A549 treated with Mapracorat at 1 μM for 4 hours (cell line): ENCODE measurements around the gene SBK2. TPM values are rescaled to one million over a fixed set of nuclear protein-coding genes. Genes with fewer than 3 reads are reported as not detected.

ENCODE experiments used
- total RNA-seq: library from RNA; stranded (reverse); fragments of 200-300 nt; extraction: Qiagen RNA extraction; gene quantifications from 5 replicates; pipeline ENCODE4 v1.2.3, GENCODE V29; 2022

Gene SBK2, protein sequence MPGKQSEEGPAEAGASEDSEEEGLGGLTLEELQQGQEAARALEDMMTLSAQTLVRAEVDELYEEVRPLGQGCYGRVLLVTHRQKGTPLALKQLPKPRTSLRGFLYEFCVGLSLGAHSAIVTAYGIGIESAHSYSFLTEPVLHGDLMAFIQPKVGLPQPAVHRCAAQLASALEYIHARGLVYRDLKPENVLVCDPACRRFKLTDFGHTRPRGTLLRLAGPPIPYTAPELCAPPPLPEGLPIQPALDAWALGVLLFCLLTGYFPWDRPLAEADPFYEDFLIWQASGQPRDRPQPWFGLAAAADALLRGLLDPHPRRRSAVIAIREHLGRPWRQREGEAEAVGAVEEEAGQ
- total RNA-seq = 1.1 to 2.4 TPM (median 1.5 TPM) in 5 replicates

DNA sequence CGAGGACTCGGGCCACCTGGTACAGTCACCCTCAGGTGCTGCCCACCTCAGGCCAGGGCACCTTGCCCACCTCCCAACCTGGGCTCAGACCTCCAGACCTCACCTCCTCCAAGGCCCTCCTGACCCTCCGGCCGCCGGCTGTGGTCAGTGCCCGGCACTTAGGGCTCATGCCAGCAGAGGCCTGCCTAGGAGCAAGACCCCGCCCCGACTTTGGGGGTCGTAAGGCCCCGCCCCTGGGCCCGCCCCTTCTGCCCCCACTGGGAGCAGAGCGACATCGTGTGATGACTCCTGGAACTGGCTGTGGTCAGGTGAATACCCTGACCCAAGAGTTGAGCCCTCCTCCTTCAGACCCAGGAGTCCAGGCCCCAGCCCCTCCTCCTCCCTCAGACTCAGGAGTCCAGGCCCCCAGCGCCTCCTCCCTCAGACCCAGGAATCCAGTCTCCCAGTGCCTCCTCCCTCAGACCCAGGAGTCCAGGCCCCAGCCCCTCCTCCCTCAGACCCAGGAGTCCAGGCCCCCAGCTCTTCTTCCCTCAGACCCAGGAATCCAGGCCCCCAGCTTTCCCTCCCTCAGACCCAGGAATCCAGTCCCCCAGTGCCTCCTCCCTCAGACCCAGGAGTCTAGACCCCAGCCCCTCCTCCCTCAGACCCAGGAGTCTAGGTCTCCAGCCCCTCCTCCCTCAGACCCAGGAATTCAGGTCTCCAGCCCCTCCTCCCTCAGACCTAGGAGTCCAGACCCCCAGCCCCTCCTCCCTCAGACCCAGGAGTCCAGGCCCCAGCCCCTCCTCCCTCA lies at the start of gene SBK2:
Gene SBK2, minus strand, starts transcription at position 183 of the 790 bp plus-strand sequence. CDS start 839 bp downstream, outside the sequence.

DNA sequence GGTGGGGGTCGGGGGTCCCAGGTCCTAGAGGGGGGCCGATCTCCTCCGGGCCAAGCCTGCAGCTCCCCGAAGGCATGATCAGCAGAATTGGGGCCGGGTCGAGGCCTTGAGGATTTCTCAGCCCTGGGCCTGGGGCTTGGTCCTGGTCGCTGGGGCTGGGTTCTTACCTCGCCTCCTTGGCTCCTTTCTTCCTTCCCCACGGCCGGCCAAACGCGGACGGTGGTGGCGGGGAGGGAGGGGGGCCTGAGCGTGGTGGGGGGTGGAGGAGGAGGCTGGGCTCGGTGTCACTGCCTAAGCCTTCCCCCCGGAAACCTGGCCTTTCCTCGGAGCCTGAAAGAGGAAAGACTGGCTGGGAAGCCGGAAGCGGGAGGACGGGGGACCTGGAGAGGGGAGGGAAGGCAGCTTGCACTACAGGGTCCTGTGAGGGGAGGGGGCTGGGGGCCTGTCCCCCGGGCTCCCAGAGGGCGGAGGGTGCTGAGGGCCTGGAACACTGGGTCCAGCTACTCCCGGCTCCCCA lies 43.8 kb upstream of the SBK2 start, which contains the start of gene ZNF579:
Gene ZNF579, minus strand, starts transcription at position 221 of the 517 bp plus-strand sequence. CDS start 1,209 bp downstream, outside the sequence.

DNA sequence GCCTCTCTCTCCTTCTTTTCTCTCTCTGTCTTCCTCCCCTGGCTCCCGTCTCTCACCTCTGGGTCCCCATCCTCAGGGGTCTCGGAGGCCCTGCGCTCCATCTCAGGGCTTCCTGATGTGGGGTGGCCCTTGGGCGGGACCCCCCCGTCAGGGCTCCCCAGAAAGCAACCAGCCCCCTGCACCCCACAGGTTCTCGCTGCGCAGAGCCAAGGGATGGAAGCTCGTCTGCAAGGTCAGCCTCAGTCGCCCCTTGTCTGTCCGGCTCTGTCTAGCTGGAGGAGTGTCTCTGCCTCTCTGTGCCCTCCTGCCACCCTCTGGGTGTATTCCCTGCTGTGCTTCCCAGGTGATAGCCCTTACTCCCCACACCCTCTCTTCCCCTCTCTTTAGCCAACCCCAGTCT lies 8.5 kb upstream of the SBK2 start, which contains the start of gene SBK3:
Gene SBK3, minus strand, starts transcription at position 101 of the 400 bp plus-strand sequence. Its CDS starts 0 bp downstream, at position 101.

DNA sequence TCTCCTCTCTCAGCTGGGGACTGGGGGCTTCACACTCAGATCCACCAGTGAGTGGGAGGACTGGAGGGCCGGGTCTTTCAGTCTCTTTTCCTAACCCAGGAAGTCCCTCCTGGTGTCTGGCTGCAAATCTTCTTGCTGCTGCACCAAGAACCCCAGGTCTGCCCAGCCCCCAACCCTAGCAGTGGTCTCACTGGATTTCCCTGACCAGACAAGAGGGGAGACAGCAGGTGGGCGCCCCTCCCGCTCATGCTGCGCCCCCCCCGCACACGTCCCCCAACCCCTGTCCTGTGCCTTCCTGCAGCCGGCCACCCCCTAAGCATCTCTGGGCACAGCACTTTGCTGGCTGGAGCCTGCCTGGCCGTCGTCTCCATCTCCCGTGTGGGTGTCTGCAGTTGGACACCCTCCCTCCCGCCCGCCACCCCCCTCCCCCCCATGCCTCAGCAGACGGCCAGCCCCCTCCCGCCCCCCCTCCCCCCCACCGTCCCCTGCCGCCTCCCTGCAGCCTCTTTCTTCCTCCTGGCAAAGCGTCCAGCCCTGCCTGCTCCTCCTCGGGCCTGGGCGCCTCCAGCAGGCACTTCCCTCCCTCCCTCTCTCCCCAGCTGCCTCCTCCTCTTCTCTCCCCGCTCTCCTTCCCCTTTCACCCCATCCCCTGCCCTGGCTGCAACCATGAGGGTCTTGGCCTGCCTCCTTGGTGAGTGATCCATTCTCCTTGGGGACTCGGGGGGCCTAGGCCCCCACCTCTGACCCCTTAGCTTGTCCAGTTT lies 48.8 kb downstream of the SBK2 start, which contains the start of gene SSC5D:
Gene SSC5D, plus strand, starts transcription at position 513 of the 764 bp plus-strand sequence. Its CDS starts 154 bp downstream, at position 667.

DNA sequence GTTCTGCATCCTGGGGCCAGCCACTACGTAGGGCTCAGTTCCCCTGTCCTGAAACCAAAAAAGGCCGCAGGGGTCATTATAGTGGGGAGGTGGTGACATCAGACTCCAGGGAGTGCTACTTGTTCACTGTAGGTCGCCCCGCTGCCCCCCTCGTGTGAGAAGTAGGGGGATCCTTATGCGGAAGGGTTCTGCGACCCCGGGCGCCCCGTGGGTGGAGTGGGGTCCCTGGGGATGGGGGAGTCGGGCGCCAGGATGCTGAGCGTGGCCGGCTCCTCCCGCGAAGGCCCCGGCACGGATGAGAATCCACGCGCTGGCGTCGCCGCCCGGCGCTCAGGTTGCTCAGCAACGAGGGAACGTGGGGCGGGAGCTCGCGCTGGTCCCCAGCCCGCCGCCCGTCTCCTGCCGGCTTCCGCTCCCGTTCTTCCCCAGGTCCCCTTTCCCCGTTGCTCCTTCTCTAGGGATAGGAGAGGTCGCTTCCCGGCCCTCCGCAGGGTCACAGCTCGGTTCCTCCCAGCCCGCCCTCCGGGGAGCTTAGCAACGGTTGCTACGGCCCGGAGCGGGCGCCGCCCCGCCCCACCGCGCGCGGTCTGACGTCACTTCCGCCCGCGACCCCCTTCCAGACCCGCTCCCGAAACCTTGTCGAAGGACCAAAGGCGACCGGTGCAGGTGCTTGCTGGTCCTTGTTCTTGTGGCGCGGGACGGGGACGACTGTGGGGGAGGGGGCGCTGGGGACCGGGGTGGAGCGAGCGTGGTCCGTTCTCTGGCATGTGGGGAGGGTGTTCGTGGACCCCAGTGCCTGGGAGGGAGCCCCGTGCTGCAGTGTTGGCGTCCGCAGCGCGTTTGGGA lies 52.1 kb downstream of the SBK2 start, which contains the start of gene NAT14:
Gene NAT14, plus strand, starts transcription at position 596 of the 846 bp plus-strand sequence. CDS start 521 bp downstream, outside the sequence.

Other genes with a start within 250 kb of the SBK2 start
- not detected in 5 replicates for gene TMEM150B, start 211.8 kb downstream of the SBK2 start, total RNA-seq
- gene KMT5C, start 197.3 kb downstream of the SBK2 start, total RNA-seq = 3.6 to 8.3 TPM (median 6.7 TPM) in 5 replicates
- gene COX6B2, start 182.4 kb downstream of the SBK2 start, total RNA-seq = 0.33 to 4.4 TPM (median 1.0 TPM) in 5 replicates
- gene GARIN5B, start 173.9 kb downstream of the SBK2 start, total RNA-seq = 0.05 to 0.22 TPM (median 0.08 TPM) in 5 replicates
- 16.3 to 22.0 TPM (median 18.1 TPM) in 5 replicates for gene IL11, start 166.7 kb downstream of the SBK2 start, total RNA-seq
- 1.1 to 2.4 TPM (median 1.5 TPM) in 5 replicates for gene TMEM190, start 160.3 kb downstream of the SBK2 start, total RNA-seq
- gene TMEM238, start 152.8 kb downstream of the SBK2 start, total RNA-seq = 2.5 to 10.7 TPM (median 9.7 TPM) in 5 replicates
- gene RPL28, start 151.2 kb downstream of the SBK2 start, total RNA-seq = 2,416 to 3,186 TPM (median 2,701 TPM) in 5 replicates
- gene UBE2S, start 129.3 kb downstream of the SBK2 start, total RNA-seq = 282 to 492 TPM (median 445 TPM) in 5 replicates
- gene SHISA7, start 93.8 kb downstream of the SBK2 start, total RNA-seq = not detected in 5 replicates
- gene ISOC2, start 75.5 kb downstream of the SBK2 start, total RNA-seq = 54.7 to 59.3 TPM (median 58.4 TPM) in 5 replicates
- gene C19orf85, start 72.4 kb downstream of the SBK2 start, total RNA-seq = not detected in 5 replicates
- gene ZNF628, start 60.5 kb downstream of the SBK2 start, total RNA-seq = 2.9 to 8.5 TPM (median 5.4 TPM) in 5 replicates
- gene NAT14, start 51.9 kb downstream of the SBK2 start, total RNA-seq = 31.7 to 58.5 TPM (median 52.9 TPM) in 5 replicates
- 0.53 to 0.93 TPM (median 0.61 TPM) in 5 replicates for gene SSC5D, start 48.7 kb downstream of the SBK2 start, total RNA-seq
- gene SBK3, start 8.4 kb upstream of the SBK2 start, total RNA-seq = 0.81 to 1.9 TPM (median 1.6 TPM) in 5 replicates
- gene ZNF579, start 43.7 kb upstream of the SBK2 start, total RNA-seq = 19.1 to 31.9 TPM (median 29.7 TPM) in 5 replicates
- 21.6 to 25.3 TPM (median 22.9 TPM) in 5 replicates for gene FIZ1, start 62.4 kb upstream of the SBK2 start, total RNA-seq
- 11.3 to 19.0 TPM (median 17.5 TPM) in 5 replicates for gene ZNF524, start 63.2 kb upstream of the SBK2 start, total RNA-seq
- 6.9 to 12.2 TPM (median 11.8 TPM) in 5 replicates for gene ZNF865, start 68.5 kb upstream of the SBK2 start, total RNA-seq
- 4.0 to 5.9 TPM (median 5.4 TPM) in 5 replicates for gene ZNF784, start 87.4 kb upstream of the SBK2 start, total RNA-seq
- gene ZNF580, start 103.9 kb upstream of the SBK2 start, total RNA-seq = 28.0 to 53.4 TPM (median 49.3 TPM) in 5 replicates
- gene ZNF581, start 106.5 kb upstream of the SBK2 start, total RNA-seq = 36.8 to 50.0 TPM (median 46.0 TPM) in 5 replicates
- 14.5 to 19.8 TPM (median 18.6 TPM) in 5 replicates for gene CCDC106, start 111.1 kb upstream of the SBK2 start, total RNA-seq
- 258 to 297 TPM (median 278 TPM) in 5 replicates for gene U2AF2, start 117.9 kb upstream of the SBK2 start, total RNA-seq
- 136 to 211 TPM (median 199 TPM) in 5 replicates for gene EPN1, start 138.1 kb upstream of the SBK2 start, total RNA-seq
- not detected in 5 replicates for gene NLRP9, start 201.3 kb upstream of the SBK2 start, total RNA-seq
- 0.35 to 0.58 TPM (median 0.41 TPM) in 5 replicates for gene RFPL4A, start 222.0 kb upstream of the SBK2 start, total RNA-seq
- gene RFPL4AL1, start 232.0 kb upstream of the SBK2 start, total RNA-seq = not detected in 5 replicates